NCI-H748 treated with DMSO at 0.1 percent for 48 hours (cell line): ENCODE results near the gene DCAF5.

Source experiments
- DNase-seq: peaks from one replicate; lab custom pipeline; 2025; lab: John Stamatoyannopoulos, UW

Gene DCAF5

GRCh38 chr14:69003626-69004025 lies 149.3 kb downstream of the DCAF5 start:
- no peak for DNase-seq

- DNase-seq = no peak
Observed at GRCh38 chr14:69002069-69002468, 150.8 kb downstream of the DCAF5 start.

DNA sequence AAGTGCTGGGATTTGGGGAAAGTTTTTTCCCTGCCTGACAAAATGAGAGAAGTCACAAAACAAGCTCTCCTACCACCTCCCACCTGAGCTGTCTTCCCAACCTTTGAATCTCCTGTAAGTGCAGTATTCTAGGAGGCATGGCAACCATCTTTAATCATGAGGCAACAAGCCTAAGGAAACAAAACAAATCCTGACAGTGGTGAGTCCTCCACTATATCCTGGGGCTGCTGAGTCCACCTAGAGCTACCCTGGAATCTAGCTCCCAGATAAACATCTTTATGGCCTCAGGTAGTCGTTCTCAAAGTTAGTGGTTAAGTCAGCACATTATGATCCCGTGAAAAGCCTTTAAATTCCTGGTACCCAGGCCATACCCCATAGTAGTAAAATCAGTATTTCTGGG lies 151.5 kb downstream of the DCAF5 start:
- no peak for DNase-seq
